Astrocyte (in vitro differentiated cells and primary cell): ENCODE results near the gene ABCA6. TPM values are rescaled to one million over a fixed set of nuclear protein-coding genes. Genes with fewer than 3 reads are reported as not detected.

ENCODE experiments used
- DNase-seq: peaks from one replicate; pipeline ENCODE4 v3.0.0-alpha.2; 2010; ENCODE audit warnings: low read depth
- FAIRE-seq: peaks from 2 replicates; lab custom pipeline; 2011; peaks lifted over from hg19 to GRCh38; lab: Jason Lieb, UNC
- H2AFZ ChIP-seq: 2 replicates; pipeline ENCODE4 v1.6.0; 2012; ENCODE audit warnings: low read depth, low read length, inconsistent platforms
- H3K27ac ChIP-seq: 2 replicates; pipeline ENCODE4 v1.5.1; 2011; ENCODE audit warnings: low read depth, low read length, inconsistent platforms
- H3K27me3 ChIP-seq: 2 replicates; pipeline ENCODE4 v1.6.0; 2011; ENCODE audit warnings: low read length, inconsistent platforms; ENCODE audit not compliant: insufficient read depth
- H3K36me3 ChIP-seq: 2 replicates; pipeline ENCODE4 v1.5.1; 2011; ENCODE audit warnings: low read length, inconsistent platforms; ENCODE audit not compliant: insufficient read depth
- H3K4me1 ChIP-seq: 2 replicates; pipeline ENCODE4 v1.5.1; 2011; ENCODE audit warnings: low read length, inconsistent platforms; ENCODE audit not compliant: insufficient read depth
- H3K4me2 ChIP-seq: 2 replicates; pipeline ENCODE4 v1.6.0; 2012; ENCODE audit warnings: low read length, inconsistent platforms
- H3K4me3 ChIP-seq: 2 replicates; pipeline ENCODE4 v1.5.1; 2011; ENCODE audit warnings: low read depth, mild to moderate bottlenecking, low read length, inconsistent platforms; ENCODE audit not compliant: insufficient read depth
- H3K79me2 ChIP-seq: 2 replicates; pipeline ENCODE4 v1.6.0; 2012; ENCODE audit warnings: mild to moderate bottlenecking, low read length, inconsistent platforms; ENCODE audit not compliant: insufficient read depth
- H3K9ac ChIP-seq: 2 replicates; pipeline ENCODE4 v1.6.0; 2012; ENCODE audit warnings: mild to moderate bottlenecking, low read length, inconsistent platforms
- H3K9me3 ChIP-seq: 2 replicates; pipeline ENCODE4 v1.5.1; 2012; ENCODE audit warnings: low read depth, mild to moderate bottlenecking, low read length, inconsistent platforms; ENCODE audit not compliant: insufficient read depth
- H4K20me1 ChIP-seq: 2 replicates; pipeline ENCODE4 v1.6.0; 2012; ENCODE audit warnings: low read length, inconsistent platforms; ENCODE audit not compliant: insufficient read depth
- H3K27ac Mint-ChIP-seq: one replicate; pipeline ENCODE4 v1.8.0; 2021; ENCODE audit warnings: mild to moderate bottlenecking, mixed read lengths; ENCODE audit not compliant: unreplicated experiment
- H3K27me3 Mint-ChIP-seq: one replicate; pipeline ENCODE4 v1.8.0; 2021; ENCODE audit warnings: low read depth, mixed read lengths; ENCODE audit not compliant: unreplicated experiment
- H3K36me3 Mint-ChIP-seq: one replicate; pipeline ENCODE4 v1.8.0; 2021; ENCODE audit warnings: low read depth, mixed read lengths; ENCODE audit not compliant: unreplicated experiment
- H3K4me1 Mint-ChIP-seq: one replicate; pipeline ENCODE4 v1.8.0; 2021; ENCODE audit warnings: low read depth, mixed read lengths; ENCODE audit not compliant: unreplicated experiment
- H3K4me3 Mint-ChIP-seq: one replicate; pipeline ENCODE4 v1.8.0; 2021; ENCODE audit warnings: mild to moderate bottlenecking, moderate library complexity, mixed read lengths; ENCODE audit not compliant: unreplicated experiment
- H3K9me3 Mint-ChIP-seq: one replicate; pipeline ENCODE4 v1.8.0; 2021; ENCODE audit warnings: mild to moderate bottlenecking, mixed read lengths; ENCODE audit not compliant: unreplicated experiment
- EZH2 ChIP-seq: IDR thresholded peaks from 2 replicates; pipeline ENCODE4 v1.6.1; 2012; ENCODE audit warnings: mild to moderate bottlenecking, low read length, inconsistent platforms; ENCODE audit not compliant: insufficient read depth
- total RNA-seq: library from RNA; stranded (reverse); gene quantifications from 2 replicates; pipeline ENCODE4 v1.2.1, GENCODE V29; 2021
- TF ChIP-seq, protein P1 (sequence below): IDR thresholded peaks from 2 replicates; pipeline ENCODE4 v1.5.1; 2011; ENCODE audit warnings: low read depth, mild to moderate bottlenecking, inconsistent platforms, low read length, moderate library complexity; ENCODE audit not compliant: insufficient read depth

Gene ABCA6
- total RNA-seq, 1 donor from 2014 or later: not detected

DNA sequence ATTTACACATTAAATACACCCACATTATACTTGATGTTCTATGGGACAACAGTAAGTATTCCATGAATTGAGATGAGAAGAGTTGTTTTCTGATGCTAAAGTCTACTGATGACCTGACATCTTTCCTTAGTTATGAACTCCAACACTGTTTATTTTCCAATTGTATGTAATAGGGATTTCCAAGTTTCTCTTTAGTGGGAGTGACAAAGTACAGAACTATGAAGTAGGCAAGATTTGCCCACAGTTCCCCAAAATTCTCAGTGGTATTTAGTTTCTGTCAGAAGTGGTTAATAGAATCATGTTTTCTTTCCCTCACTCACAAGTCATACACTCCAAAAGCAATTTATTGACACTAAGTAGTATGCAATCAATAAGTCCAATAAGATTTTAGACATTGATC, 22.5 kb upstream of the ABCA6 start:
- H3K27me3 Mint-ChIP-seq: no peaks in the 10 kb centered on the region
- no peak overlapping the region for H3K27ac Mint-ChIP-seq
- no peaks in the 10 kb centered on the region for H3K79me2 ChIP-seq
- H3K4me1 ChIP-seq: no peaks in the 10 kb centered on the region
- no peak overlapping the region for H2AFZ ChIP-seq
- no peak overlapping the region for H3K27ac ChIP-seq
- no peaks in the 10 kb centered on the region for H3K36me3 Mint-ChIP-seq
- H3K4me3 Mint-ChIP-seq: no peak overlapping the region
- H3K27me3 ChIP-seq: no peaks in the 10 kb centered on the region
- H4K20me1 ChIP-seq: no peaks in the 10 kb centered on the region
- H3K9ac ChIP-seq: no peak overlapping the region
- H3K9me3 ChIP-seq: no peaks in the 10 kb centered on the region
- H3K4me3 ChIP-seq: no peak overlapping the region
- H3K9me3 Mint-ChIP-seq: no peaks in the 10 kb centered on the region
- H3K4me2 ChIP-seq: no peak overlapping the region
- FAIRE-seq (no peak), DNase-seq (no peak)
- TF ChIP-seq EZH2: no peak
- TF ChIP-seq, protein P1, sequence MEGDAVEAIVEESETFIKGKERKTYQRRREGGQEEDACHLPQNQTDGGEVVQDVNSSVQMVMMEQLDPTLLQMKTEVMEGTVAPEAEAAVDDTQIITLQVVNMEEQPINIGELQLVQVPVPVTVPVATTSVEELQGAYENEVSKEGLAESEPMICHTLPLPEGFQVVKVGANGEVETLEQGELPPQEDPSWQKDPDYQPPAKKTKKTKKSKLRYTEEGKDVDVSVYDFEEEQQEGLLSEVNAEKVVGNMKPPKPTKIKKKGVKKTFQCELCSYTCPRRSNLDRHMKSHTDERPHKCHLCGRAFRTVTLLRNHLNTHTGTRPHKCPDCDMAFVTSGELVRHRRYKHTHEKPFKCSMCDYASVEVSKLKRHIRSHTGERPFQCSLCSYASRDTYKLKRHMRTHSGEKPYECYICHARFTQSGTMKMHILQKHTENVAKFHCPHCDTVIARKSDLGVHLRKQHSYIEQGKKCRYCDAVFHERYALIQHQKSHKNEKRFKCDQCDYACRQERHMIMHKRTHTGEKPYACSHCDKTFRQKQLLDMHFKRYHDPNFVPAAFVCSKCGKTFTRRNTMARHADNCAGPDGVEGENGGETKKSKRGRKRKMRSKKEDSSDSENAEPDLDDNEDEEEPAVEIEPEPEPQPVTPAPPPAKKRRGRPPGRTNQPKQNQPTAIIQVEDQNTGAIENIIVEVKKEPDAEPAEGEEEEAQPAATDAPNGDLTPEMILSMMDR: no peak
- no peaks in the 10 kb centered on the region for H3K4me1 Mint-ChIP-seq
- no peaks in the 10 kb centered on the region for H3K36me3 ChIP-seq

DNA sequence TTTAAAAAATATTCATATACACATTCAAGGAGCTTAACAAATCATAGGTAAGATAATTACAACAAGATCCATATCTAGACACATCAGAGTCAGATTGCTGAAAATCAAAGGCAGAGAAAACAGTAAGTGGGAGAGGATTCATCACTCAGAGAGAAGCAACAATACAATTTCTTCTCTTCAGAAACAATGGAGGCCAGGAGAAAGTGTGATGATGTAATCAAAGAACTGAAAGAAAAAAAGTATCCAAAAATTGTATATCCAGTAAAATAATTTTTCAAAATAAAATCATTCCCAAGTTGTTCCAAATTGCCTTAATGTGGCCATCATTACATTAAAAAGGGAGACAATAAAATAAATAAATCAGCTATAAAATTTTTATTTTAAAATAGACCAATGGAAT, 17.7 kb upstream of the ABCA6 start:
- no peak overlapping the region for H3K4me2 ChIP-seq
- no peak overlapping the region for H3K27ac ChIP-seq
- no peaks in the 10 kb centered on the region for H3K79me2 ChIP-seq
- no peaks in the 10 kb centered on the region for H3K36me3 Mint-ChIP-seq
- H3K27me3 Mint-ChIP-seq: no peaks in the 10 kb centered on the region
- no peak overlapping the region for H3K4me3 Mint-ChIP-seq
- no peak overlapping the region for H2AFZ ChIP-seq
- no peak overlapping the region for H3K27ac Mint-ChIP-seq
- H4K20me1 ChIP-seq: no peaks in the 10 kb centered on the region
- H3K36me3 ChIP-seq: no peaks in the 10 kb centered on the region
- no peak overlapping the region for H3K4me3 ChIP-seq
- no peaks in the 10 kb centered on the region for H3K27me3 ChIP-seq
- no peaks in the 10 kb centered on the region for H3K4me1 Mint-ChIP-seq
- TF ChIP-seq EZH2: no peak
- TF ChIP-seq, protein P1: no peak
- no peaks in the 10 kb centered on the region for H3K9me3 ChIP-seq
- no peak overlapping the region for H3K9ac ChIP-seq
- FAIRE-seq: no peak
- no peaks in the 10 kb centered on the region for H3K9me3 Mint-ChIP-seq
- no peaks in the 10 kb centered on the region for H3K4me1 ChIP-seq
- DNase-seq: no peak

DNA sequence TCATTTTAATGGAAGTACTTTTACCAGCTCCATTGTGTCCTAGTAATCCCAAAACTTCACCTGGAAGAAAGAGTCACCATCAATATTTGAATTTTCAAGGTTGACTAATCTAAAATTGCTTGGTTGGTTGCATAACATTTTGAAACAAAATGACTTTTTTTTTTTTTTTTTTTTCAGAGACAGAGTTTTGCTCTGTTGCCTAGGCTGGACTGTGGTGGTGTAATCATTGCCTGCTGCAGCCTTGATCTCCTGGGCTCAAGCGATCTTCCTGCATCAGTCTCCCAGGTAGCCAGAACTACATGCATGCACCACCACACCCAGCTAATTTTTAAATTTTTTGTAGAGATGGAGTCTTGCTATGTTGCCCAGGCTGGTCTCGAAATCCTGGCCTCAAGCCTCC, 12.6 kb upstream of the ABCA6 start:
- Histone ChIP-seq H3K79me2 (no peaks in the 10 kb centered on the region), H3K36me3 (no peaks in the 10 kb centered on the region), H3K9ac (no peak overlapping the region), H3K4me1 (no peaks in the 10 kb centered on the region), H3K27ac (no peak overlapping the region), H3K27me3 (no peaks in the 10 kb centered on the region), H4K20me1 (no peaks in the 10 kb centered on the region), H3K9me3 (no peaks in the 10 kb centered on the region), H3K4me2 (no peak overlapping the region), H2AFZ (no peak overlapping the region), H3K4me3 (no peak overlapping the region)
- H3K36me3 Mint-ChIP-seq: no peaks in the 10 kb centered on the region
- no peaks in the 10 kb centered on the region for H3K4me1 Mint-ChIP-seq
- H3K9me3 Mint-ChIP-seq: no peaks in the 10 kb centered on the region
- H3K27me3 Mint-ChIP-seq: no peaks in the 10 kb centered on the region
- no peak for DNase-seq
- H3K27ac Mint-ChIP-seq: no peak overlapping the region
- no peak overlapping the region for H3K4me3 Mint-ChIP-seq
- TF ChIP-seq EZH2: no peak
- TF ChIP-seq, protein P1: no peak
- FAIRE-seq: no peak
